ENCODE data around the gene ERC2. TPM values are rescaled to one million over a fixed set of nuclear protein-coding genes. Genes with fewer than 3 reads are reported as not detected.

The ERC2 gene
- total RNA-seq, 1 donor from 2014 or later, result under 0.01 TPM

DNA sequence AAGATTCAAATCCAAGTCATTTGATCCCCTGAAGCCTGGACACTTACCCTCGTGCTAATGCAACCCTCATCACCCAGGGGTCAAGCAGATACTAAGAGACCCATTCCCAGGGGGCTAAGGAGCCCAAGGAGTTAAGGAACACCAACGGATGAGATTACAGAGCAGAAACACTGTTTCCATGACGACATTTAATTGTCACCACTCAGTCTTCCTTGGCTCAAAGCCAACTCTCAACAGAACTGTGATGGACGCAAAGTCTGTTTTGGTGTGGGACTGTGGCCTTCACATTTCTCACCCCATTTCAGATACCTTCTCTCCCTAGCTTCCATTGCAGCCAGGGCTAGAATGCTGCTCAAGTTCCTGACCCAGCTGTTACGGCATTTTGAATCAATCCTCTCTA, 597.7 kb downstream of the ERC2 start:
- no peak for FAIRE-seq
- Histone ChIP-seq H3K27me3 (ENCODE audit: control insufficient read depth, insufficient read depth, low read length) (no peaks in the 10 kb centered on the region), H3K4me3 (ENCODE audit: low read depth, low read length) (no peak overlapping the region), H3K36me3 (ENCODE audit: control insufficient read depth, insufficient read depth, low read length) (no peaks in the 10 kb centered on the region)
- TF ChIP-seq, protein P1, sequence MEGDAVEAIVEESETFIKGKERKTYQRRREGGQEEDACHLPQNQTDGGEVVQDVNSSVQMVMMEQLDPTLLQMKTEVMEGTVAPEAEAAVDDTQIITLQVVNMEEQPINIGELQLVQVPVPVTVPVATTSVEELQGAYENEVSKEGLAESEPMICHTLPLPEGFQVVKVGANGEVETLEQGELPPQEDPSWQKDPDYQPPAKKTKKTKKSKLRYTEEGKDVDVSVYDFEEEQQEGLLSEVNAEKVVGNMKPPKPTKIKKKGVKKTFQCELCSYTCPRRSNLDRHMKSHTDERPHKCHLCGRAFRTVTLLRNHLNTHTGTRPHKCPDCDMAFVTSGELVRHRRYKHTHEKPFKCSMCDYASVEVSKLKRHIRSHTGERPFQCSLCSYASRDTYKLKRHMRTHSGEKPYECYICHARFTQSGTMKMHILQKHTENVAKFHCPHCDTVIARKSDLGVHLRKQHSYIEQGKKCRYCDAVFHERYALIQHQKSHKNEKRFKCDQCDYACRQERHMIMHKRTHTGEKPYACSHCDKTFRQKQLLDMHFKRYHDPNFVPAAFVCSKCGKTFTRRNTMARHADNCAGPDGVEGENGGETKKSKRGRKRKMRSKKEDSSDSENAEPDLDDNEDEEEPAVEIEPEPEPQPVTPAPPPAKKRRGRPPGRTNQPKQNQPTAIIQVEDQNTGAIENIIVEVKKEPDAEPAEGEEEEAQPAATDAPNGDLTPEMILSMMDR (IDR thresholded peaks at IDR 0.05; ENCODE audit: insufficient read depth, low read length, severe bottlenecking), result no peak
- no peak for DNase-seq (ENCODE audit: low read depth)

DNA sequence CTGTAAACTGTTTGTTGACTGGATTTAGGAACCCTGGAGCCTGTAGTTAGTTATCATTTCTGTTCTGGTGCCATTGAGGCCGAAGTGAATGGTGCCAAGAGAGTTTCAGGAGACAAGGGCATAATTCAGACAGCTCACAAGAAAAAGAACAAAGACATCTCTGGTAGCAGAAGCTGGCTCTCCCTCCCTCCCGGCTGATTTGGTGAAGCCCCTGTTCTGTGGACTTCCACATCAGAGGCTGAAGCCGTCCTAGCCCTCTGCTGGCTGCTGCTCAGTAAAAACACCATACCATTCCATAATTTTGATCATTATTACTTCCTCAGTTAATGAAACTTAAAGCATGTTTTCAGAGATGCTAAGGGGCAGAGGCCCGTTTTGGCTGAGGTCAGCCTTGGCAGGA, 599.9 kb downstream of the ERC2 start:
- FAIRE-seq (no peak), DNase-seq (ENCODE audit: low read depth) (no peak)
- Histone ChIP-seq H3K36me3 (ENCODE audit: control insufficient read depth, insufficient read depth, low read length) (no peaks in the 10 kb centered on the region), H3K4me3 (ENCODE audit: low read depth, low read length) (no peak overlapping the region), H3K27me3 (ENCODE audit: control insufficient read depth, insufficient read depth, low read length) (no peaks in the 10 kb centered on the region)
- TF ChIP-seq, protein P1 (IDR thresholded peaks at IDR 0.05; ENCODE audit: insufficient read depth, low read length, severe bottlenecking), result no peak

DNA sequence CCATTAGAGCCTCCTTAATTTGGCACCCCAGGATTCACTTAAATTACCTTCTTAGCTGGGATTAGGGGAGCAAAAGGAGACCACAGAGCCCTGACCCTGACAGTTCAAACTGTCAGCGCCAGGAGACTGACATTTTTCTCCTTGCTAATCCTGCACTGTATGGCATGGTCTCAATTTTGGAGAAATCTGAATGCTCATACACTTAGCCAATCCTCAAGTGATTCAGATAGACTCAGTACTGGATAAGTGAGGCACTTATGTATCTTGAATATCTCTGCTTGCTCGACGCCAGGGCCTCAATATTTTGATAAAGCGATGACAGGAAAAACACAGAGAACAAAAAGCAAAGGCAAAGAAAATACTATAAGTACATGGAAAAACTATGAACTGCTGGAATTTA, 605.2 kb downstream of the ERC2 start:
- no peak for DNase-seq (ENCODE audit: low read depth)
- Histone ChIP-seq H3K27me3 (ENCODE audit: control insufficient read depth, insufficient read depth, low read length) (no peaks in the 10 kb centered on the region), H3K36me3 (ENCODE audit: control insufficient read depth, insufficient read depth, low read length) (no peaks in the 10 kb centered on the region), H3K4me3 (ENCODE audit: low read depth, low read length) (no peak overlapping the region)
- no peak for FAIRE-seq
- TF ChIP-seq, protein P1 (IDR thresholded peaks at IDR 0.05; ENCODE audit: insufficient read depth, low read length, severe bottlenecking), result no peak

DNA sequence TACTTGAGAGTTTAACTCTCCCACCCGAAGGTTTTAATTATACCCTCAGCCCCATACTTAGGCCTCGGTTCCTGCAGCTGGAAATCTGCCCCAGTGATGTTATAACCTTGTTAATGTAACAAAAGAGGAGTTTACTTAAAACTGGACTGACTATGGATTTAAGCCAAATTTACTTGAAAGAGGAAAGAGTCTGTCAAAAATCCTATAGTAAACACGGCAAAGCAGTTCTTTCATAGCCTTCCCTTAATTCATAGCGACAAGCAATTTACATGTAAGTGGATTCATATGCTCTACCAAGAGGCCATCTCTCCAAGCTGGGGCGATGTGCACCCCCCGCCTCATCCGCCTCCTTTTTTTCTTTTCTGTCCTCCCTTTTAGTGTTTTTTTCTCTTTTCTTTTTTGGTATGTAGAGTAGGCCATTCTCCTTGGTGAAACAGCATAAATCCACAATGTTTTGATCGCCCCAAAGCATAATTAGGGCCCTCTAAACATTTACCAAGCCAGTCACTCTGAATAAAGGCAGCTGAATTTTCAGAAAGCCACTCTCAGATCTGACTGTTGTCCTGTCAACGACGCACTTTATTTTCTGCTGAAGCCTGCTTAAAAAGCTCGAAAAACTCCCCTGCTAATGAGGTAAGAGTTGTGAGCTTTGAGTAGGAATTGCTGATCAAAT, 608.1 kb downstream of the ERC2 start:
- no peaks in the 10 kb centered on the region for H3K27me3 ChIP-seq (ENCODE audit: control insufficient read depth, insufficient read depth, low read length)
- FAIRE-seq (no peak), DNase-seq (ENCODE audit: low read depth) (no peak)
- H3K36me3 ChIP-seq (ENCODE audit: control insufficient read depth, insufficient read depth, low read length), result no peaks in the 10 kb centered on the region
- no peak overlapping the region for H3K4me3 ChIP-seq (ENCODE audit: low read depth, low read length)
- TF ChIP-seq, protein P1 (IDR thresholded peaks at IDR 0.05; ENCODE audit: insufficient read depth, low read length, severe bottlenecking), result no peak

DNA sequence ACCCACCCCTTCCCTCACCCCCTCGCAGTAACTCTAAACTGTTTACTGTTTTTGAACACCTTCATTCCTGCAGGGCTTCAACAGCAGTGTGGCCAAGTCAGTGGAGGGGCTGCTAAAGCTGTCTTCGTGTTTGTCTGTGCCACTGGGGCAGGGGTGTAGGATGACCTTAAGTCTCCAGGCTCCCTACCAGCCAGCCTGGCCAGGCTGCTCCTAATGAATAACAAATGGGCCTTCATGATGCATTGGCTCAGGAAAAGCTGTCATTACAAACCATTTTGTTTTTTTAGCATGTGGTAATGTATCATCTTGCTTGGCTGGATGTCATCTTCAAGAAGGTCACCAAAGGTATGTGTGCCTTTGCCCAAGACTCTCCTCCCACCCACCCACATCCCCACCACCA, 609.0 kb downstream of the ERC2 start:
- TF ChIP-seq, protein P1 (IDR thresholded peaks at IDR 0.05; ENCODE audit: insufficient read depth, low read length, severe bottlenecking), result no peak
- Histone ChIP-seq H3K4me3 (ENCODE audit: low read depth, low read length) (no peak overlapping the region), H3K27me3 (ENCODE audit: control insufficient read depth, insufficient read depth, low read length) (no peaks in the 10 kb centered on the region), H3K36me3 (ENCODE audit: control insufficient read depth, insufficient read depth, low read length) (no peaks in the 10 kb centered on the region)
- DNase-seq (ENCODE audit: low read depth) (no peak), FAIRE-seq (no peak)

DNA sequence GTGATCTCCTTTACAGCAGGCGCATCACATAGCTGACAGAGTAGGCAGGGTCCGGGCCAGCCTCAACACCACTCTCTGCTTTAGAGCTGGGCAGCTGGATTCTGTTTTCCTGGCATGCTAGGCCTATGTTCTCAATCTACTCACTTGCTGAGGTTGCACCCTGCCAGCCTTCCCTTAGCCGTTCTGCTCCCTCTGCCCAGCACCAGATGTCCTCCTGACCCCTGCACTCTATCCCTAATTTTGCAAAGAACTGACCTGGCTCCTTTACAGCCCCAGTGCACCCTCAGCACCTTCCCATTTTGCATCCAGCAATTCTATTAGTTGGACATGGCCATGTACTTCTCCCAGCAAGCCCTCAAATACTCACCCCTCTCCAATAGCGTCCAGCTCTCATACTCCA, 609.5 kb downstream of the ERC2 start:
- no peak for DNase-seq (ENCODE audit: low read depth)
- Histone ChIP-seq H3K4me3 (ENCODE audit: low read depth, low read length) (no peak overlapping the region), H3K27me3 (ENCODE audit: control insufficient read depth, insufficient read depth, low read length) (no peaks in the 10 kb centered on the region), H3K36me3 (ENCODE audit: control insufficient read depth, insufficient read depth, low read length) (no peaks in the 10 kb centered on the region)
- TF ChIP-seq, protein P1 (IDR thresholded peaks at IDR 0.05; ENCODE audit: insufficient read depth, low read length, severe bottlenecking), result no peak
- FAIRE-seq, result no peak
